ENCODE measurements around the gene FETUB.
"Not testable (repeated sequence)": the region's sequence is repeated elsewhere in the genome, so short reads cannot be mapped to it uniquely, and the experiment has no call there.

The FETUB gene

DNA sequence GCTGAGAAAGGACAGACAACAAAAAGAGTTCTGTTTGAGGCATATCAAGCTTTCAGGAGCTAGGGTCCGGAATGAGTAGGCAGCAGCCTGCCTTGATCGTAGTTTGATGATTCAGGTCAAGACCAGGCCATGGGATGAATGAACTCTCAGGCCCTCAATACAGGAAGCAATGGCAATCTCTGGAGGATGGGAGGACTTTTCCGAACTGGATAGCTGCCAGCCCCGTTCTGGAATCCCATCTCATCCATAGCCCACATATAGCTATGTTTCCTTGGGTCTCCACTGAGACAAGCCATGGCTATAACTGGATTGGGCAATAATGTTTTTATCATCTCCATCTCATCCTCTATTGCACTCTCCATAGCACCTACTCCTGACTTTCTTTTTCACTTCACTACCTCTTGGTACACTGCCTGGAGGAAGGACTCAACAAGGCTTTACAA, 14.6 kb upstream of the FETUB start:
- TF ChIP-seq, protein P1, sequence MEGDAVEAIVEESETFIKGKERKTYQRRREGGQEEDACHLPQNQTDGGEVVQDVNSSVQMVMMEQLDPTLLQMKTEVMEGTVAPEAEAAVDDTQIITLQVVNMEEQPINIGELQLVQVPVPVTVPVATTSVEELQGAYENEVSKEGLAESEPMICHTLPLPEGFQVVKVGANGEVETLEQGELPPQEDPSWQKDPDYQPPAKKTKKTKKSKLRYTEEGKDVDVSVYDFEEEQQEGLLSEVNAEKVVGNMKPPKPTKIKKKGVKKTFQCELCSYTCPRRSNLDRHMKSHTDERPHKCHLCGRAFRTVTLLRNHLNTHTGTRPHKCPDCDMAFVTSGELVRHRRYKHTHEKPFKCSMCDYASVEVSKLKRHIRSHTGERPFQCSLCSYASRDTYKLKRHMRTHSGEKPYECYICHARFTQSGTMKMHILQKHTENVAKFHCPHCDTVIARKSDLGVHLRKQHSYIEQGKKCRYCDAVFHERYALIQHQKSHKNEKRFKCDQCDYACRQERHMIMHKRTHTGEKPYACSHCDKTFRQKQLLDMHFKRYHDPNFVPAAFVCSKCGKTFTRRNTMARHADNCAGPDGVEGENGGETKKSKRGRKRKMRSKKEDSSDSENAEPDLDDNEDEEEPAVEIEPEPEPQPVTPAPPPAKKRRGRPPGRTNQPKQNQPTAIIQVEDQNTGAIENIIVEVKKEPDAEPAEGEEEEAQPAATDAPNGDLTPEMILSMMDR (IDR thresholded peaks at IDR 0.05; ENCODE audit: low read depth, low read length): no peak
- H3K4me3 ChIP-seq (replicated peaks in 1 of 2; ENCODE audit: low read depth in 2 of 2, low read length in 2 of 2): no peak overlapping the region
- no peak for DNase-seq (ENCODE audit: low read depth in 2 of 2)

DNA sequence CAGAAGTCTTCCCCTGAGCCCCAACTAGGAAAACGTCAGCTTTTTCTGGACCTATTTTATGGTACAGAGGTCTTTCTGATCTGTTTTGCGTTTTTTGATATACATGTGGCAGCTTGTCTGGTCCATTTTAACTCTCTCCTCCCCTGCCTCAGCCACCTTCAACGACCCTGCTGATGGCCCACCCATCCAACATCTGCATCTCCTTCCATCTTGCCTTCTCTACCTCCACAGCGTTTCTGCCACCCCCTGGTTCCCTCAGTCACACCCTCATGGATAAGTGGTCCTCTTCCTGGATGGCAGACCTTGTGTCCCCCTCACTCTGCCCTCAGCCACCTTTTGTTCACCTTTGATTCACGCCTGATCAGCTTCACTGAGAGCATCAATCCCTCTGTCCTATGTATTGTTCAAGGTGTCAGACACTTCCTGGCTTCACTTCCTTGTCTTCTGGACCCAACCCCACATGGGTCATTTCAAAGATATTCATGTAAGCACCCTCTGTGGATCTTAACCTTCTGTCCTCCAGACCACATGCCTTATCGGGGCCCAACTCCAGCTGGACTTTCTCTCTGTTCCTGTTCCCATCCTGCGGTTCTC, 13.8 kb upstream of the FETUB start:
- no peak overlapping the region for H3K4me3 ChIP-seq (replicated peaks in 1 of 2; ENCODE audit: low read depth in 2 of 2, low read length in 2 of 2)
- TF ChIP-seq, protein P1 (IDR thresholded peaks at IDR 0.05; ENCODE audit: low read depth, low read length): no peak
- DNase-seq (ENCODE audit: low read depth in 2 of 2): no peak

DNA sequence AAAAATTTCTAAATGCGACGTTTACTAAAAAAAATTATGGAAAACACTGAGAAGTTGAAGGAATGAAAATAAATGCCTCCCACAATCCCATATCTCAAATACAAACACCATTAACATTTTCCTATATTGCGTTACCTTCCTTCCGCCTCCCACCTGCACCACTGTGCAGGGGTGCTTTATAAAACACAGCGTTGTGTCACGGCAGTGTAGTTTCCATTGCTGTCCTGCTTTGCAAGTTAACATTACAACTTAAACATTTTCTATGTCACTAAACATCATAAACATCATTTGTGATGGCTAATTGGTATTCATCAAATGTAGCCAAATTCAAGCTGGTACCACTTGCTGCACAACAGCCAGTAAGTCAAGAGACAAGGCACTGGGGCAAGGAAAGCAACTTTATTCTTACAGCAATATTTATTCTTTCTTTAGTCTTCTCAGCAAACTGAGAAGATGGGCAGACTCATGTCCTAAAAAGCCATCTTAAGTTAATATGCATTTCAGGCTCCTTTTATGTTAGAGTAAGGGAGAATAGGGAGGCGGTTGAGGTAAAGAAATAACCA, 12.3 kb upstream of the FETUB start:
- TF ChIP-seq, protein P1 (IDR thresholded peaks at IDR 0.05; ENCODE audit: low read depth, low read length): no peak
- no peak overlapping the region for H3K4me3 ChIP-seq (replicated peaks in 1 of 2; ENCODE audit: low read depth in 2 of 2, low read length in 2 of 2)
- DNase-seq (ENCODE audit: low read depth in 2 of 2): no peak

DNA sequence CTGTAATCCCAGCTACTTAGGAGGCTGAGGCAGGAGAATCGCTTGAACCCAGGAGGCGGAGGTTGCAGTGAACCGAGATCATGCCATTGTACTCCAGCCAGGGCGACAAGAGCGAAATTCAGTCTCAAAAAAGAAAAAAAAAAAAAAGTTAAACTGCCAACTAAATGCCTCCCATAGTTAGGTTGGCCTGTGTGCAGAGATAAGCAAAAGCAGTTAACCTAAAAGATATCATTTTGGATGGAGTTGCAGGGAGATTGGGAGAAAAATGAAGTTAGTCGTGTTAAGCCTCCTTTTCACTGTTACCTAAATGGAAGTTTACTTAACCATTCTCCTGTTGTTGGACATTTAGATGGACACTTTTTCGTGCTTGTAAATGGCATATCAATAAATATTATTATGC, 11.4 kb upstream of the FETUB start:
- TF ChIP-seq, protein P1 (IDR thresholded peaks at IDR 0.05; ENCODE audit: low read depth, low read length): no peak
- no peak for DNase-seq (ENCODE audit: low read depth in 2 of 2)
- no peak overlapping the region for H3K4me3 ChIP-seq (replicated peaks in 1 of 2; ENCODE audit: low read depth in 2 of 2, low read length in 2 of 2)

DNA sequence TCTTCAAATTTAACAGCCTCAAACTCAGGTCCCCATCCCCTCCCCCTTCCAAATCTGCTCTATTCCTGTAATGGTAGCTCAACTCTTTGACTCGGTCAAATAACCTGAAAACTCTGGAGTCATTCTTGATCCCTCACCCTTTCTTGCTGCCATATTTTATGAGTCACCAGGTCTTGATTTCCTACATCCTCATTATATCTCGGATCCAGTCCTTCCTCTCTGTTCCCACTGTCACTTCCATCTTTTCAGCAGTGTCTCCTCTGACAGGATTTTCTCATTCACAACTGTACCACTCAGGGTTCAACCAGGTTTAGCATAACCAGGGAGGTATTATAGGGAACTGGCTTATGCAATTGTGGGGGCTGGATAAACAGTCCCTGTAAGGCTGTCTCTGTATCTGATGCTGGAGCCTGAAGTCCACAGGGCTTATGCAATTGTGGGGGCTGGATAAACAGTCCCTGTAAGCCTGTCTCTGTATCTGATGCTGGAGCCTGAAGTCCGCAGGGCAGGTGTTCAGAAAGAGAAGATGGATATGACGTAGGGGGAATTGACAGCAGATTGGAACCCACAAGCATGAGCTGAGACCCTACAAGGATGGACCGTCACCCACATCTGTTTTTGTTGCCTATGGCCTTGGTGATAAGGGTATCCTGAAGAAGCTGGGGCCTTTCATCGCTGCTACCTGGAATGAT, 9.1 kb upstream of the FETUB start:
- TF ChIP-seq, protein P1 (IDR thresholded peaks at IDR 0.05; ENCODE audit: low read depth, low read length): no peak
- H3K4me3 ChIP-seq (replicated peaks in 1 of 2; ENCODE audit: low read depth in 2 of 2, low read length in 2 of 2): no peak overlapping the region
- DNase-seq (ENCODE audit: low read depth in 2 of 2): no peak

DNA sequence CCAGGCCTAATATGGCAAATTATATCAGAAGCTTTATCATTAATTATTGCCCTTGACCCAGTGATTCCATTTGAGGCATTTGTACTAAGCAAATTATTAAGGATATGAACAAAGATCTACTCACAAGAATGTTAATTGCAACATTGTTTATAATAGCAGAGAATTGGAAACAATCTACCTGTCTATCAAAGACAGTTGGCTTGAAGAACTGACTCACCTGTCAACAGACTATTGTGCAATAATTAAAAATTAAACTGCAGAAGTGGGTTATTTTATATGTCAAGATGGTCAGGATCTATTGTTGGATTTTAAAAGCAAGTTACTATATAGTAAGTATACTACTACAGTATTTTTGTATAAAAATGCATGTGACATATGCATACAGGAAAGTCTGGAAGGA, 6.7 kb upstream of the FETUB start:
- no peak for DNase-seq (ENCODE audit: low read depth in 2 of 2)

DNA sequence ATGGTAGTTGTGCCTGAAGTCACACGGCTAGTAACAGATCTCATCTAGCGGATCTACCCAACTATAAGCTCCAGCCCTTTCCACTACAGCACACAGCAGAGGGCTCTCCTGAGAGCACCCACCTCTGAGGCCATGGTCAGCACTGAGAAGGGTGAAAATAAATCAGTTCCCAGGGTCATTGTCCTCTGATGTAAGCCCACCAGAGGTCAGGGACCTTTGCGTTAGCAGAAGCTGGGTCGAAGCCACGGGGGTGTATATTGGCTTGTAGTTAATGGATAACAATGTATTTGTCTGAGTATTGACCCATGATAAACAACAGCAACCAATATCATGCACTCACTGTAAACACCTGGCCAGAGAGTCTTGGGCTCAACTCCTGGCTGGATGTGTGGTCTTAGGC, 6.0 kb upstream of the FETUB start:
- H3K4me3 ChIP-seq (replicated peaks in 1 of 2; ENCODE audit: low read depth in 2 of 2, low read length in 2 of 2); DNase-seq (ENCODE audit: low read depth in 2 of 2): not testable (repeated sequence)

More for the DNA sequence above, 6.7 kb upstream of the FETUB start:
- TF ChIP-seq, protein P1 (IDR thresholded peaks at IDR 0.05; ENCODE audit: low read depth, low read length): no peak
- no peak overlapping the region for H3K4me3 ChIP-seq (replicated peaks in 1 of 2; ENCODE audit: low read depth in 2 of 2, low read length in 2 of 2)

Data from cardiac fibroblast (primary cell).